GM18951 (cell line): ENCODE results near the gene RAVER1.

Experiments used
- POLR2A ChIP-seq: IDR thresholded peaks from 4 replicates; pipeline ENCODE4 v1.6.1; 2011; ENCODE audit warnings: mild to moderate bottlenecking; ENCODE audit not compliant: insufficient read length, insufficient read depth; ENCODE audit errors: extremely low read depth
- in situ Hi-C: fragments of 300-500 bp; cut with MboI; formaldehyde crosslinking; loops from one replicate; pipeline ENCODE4 v1.12.0; 2022; ENCODE audit warnings: low sequenced_read_pairs, mixed read lengths, inconsistent platforms; ENCODE audit not compliant: unreplicated experiment

Gene RAVER1

GRCh38 chr19:10318807-10319682 is 14.3 kb downstream of the RAVER1 start:
- in situ Hi-C loops, result no loop called here
- TF ChIP-seq POLR2A, result no peak

- in situ Hi-C loops, result no loop called here
- TF ChIP-seq POLR2A, result no peak
Observed at GRCh38 chr19:10317857-10318462, 15.4 kb downstream of the RAVER1 start.

- in situ Hi-C loops, result no loop called here
Observed at GRCh38 chr19:10317045-10317856, 16.1 kb downstream of the RAVER1 start.

GRCh38 chr19:10316229-10317044 is 16.9 kb downstream of the RAVER1 start:
- in situ Hi-C loops, result no loop called here
- TF ChIP-seq POLR2A, result no peak

More at GRCh38 chr19:10317045-10317856, 16.1 kb downstream of the RAVER1 start:
- no peak for TF ChIP-seq POLR2A

- in situ Hi-C loops, result no loop called here
- TF ChIP-seq POLR2A, result peak; percentile 77
Observed at GRCh38 chr19:10315335-10316214, 17.8 kb downstream of the RAVER1 start, which contains the start of gene FDX2. TSS of gene FDX2 (minus strand) at chr19:10316015. CDS start at chr19:10315996, 19 bp downstream.

- in situ Hi-C loops, result no loop called here
- TF ChIP-seq POLR2A, result no peak
Observed at GRCh38 chr19:10309423-10309822, 23.9 kb downstream of the RAVER1 start, which contains the start of gene ZGLP1. TSS of gene ZGLP1 (minus strand) at chr19:10309815.

- in situ Hi-C loops, result no loop called here
- TF ChIP-seq POLR2A, result no peak
Observed at GRCh38 chr19:10306327-10306726, 27.0 kb downstream of the RAVER1 start.

- no peak for TF ChIP-seq POLR2A
- in situ Hi-C loops, result no loop called here
Observed at GRCh38 chr19:10305139-10305806, 28.1 kb downstream of the RAVER1 start.

- in situ Hi-C loops, result no loop called here
- TF ChIP-seq POLR2A, result no peak
Observed at GRCh38 chr19:10299545-10300458, 33.5 kb downstream of the RAVER1 start.
